CD4-positive, alpha-beta T cell (primary cell): Measurements from ENCODE around the gene IGFBP7. TPM values are rescaled to one million over a fixed set of nuclear protein-coding genes. Genes with fewer than 3 reads are reported as not detected.

Experiments
- ATAC-seq: fragments of 200-7000 bp; cut with Tn5 transposase; one replicate; pipeline ENCODE4 v1.10.0; 2022; ENCODE audit warnings: mild to moderate bottlenecking; ENCODE audit not compliant: poor library complexity
- CTCF ChIA-PET: fragments of 350-600 bp; sonication (Branson Sonifier 250); formaldehyde crosslinking; loops from one replicate; lab custom pipeline; 2021; ENCODE audit warnings: antibody characterized with exemption, inconsistent platforms; lab: Charles Lee
- POLR2A ChIA-PET: fragments of 350-600 bp; sonication (Branson Sonifier 250); formaldehyde crosslinking; loops from one replicate; lab custom pipeline; 2021; ENCODE audit warnings: antibody characterized with exemption, inconsistent platforms; lab: Charles Lee
- DNase-seq, 14 experiments: peaks; one replicate each; pipeline ENCODE4 v3.0.0-alpha.2; 2013 to 2020; ENCODE audit warnings: mixed read lengths in 2 of 14
- H3K27ac ChIP-seq, 2 donors: one replicate each; pipeline versions ENCODE4 v1.5.1 to v1.7.0; 2013; ENCODE audit warnings: low read length in 2 of 2, low read depth in 1 of 2, mild to moderate bottlenecking in 1 of 2
- H3K27me3 ChIP-seq, 2 experiments: 1 replicate in 1 of 2; 2 replicates in 1 of 2; pipeline versions ENCODE4 v1.6.1 to v1.7.0; 2013; ENCODE audit warnings: low read length in 2 of 2, control low read depth in 1 of 2, mild to moderate bottlenecking in 1 of 2, moderate library complexity in 1 of 2; ENCODE audit not compliant: insufficient read depth in 2 of 2, control insufficient read depth in 1 of 2
- H3K36me3 ChIP-seq: one replicate; pipeline ENCODE4 v1.6.1; 2013; ENCODE audit warnings: low read length, control low read depth; ENCODE audit not compliant: insufficient read depth
- H3K4me1 ChIP-seq: one replicate; pipeline ENCODE4 v1.6.1; 2013; ENCODE audit warnings: low read length, control low read depth; ENCODE audit not compliant: insufficient read depth
- H3K4me3 ChIP-seq: one replicate; pipeline ENCODE4 v1.5.1; 2013; ENCODE audit warnings: mild to moderate bottlenecking, low read length, moderate library complexity
- H3K9me3 ChIP-seq, 2 experiments: 1 replicate in 1 of 2; 2 replicates in 1 of 2; pipeline versions ENCODE4 v1.6.1 to v1.7.0; 2013; ENCODE audit warnings: low read length in 2 of 2, mild to moderate bottlenecking in 2 of 2, control low read depth in 1 of 2, moderate library complexity in 1 of 2; ENCODE audit not compliant: control insufficient read depth in 1 of 2, insufficient read depth in 1 of 2
- H3K27ac Mint-ChIP-seq: one replicate; pipeline ENCODE4 v1.8.0; 2020; ENCODE audit warnings: mixed read lengths
- H3K27me3 Mint-ChIP-seq: one replicate; pipeline ENCODE4 v1.8.0; 2021; ENCODE audit warnings: mixed read lengths
- H3K36me3 Mint-ChIP-seq: one replicate; pipeline ENCODE4 v1.8.0; 2021; ENCODE audit warnings: low read depth, mixed read lengths
- H3K4me1 Mint-ChIP-seq: one replicate; pipeline ENCODE4 v1.8.0; 2021; ENCODE audit warnings: low read depth, mixed read lengths
- H3K4me3 Mint-ChIP-seq: one replicate; pipeline ENCODE4 v1.8.0; 2020; ENCODE audit warnings: mild to moderate bottlenecking, mixed read lengths
- H3K9me3 Mint-ChIP-seq: one replicate; pipeline ENCODE4 v1.8.0; 2020; ENCODE audit warnings: mixed read lengths
- CTCF ChIP-seq: fragments of 200-600 bp; IDR thresholded peaks from one replicate; pipeline ENCODE4 v1.8.0; 2022; ENCODE audit warnings: antibody characterized with exemption, mild to moderate bottlenecking
- intact Hi-C, 2 experiments: fragments of 100-400 bp; cut with DNase I in 1 of 2; cut with micrococcal nuclease in 1 of 2; formaldehyde crosslinking; loops; one replicate each; pipeline versions ENCODE4 v1.15.1 to v1.9.0; 2023 to 2025; cut with DNase I, micrococcal nuclease
- total RNA-seq, 174 experiments: library from RNA in 2 of 174; stranded (reverse) in 2 of 174; gene quantifications; one replicate each; pipeline ENCODE4 v1.2.3 and lab custom pipeline; 2021 to 2026

The IGFBP7 gene
- total RNA-seq, 2 experiments from 2014 or later: 0.45 TPM; not detected in 1

GRCh38 chr4:57151481-57151880, 41.3 kb upstream of the IGFBP7 start:
- no peak for TF ChIP-seq CTCF
- no peak overlapping the region for H3K27ac Mint-ChIP-seq
- CTCF ChIA-PET: no interaction called here
- Histone ChIP-seq H3K4me1 (no peaks in the 10 kb centered on the region), H3K4me3 (no peak overlapping the region), H3K27me3 (peaks cover 0 to 2% of the 10 kb centered on the region in 2 experiments), H3K36me3 (no peaks in the 10 kb centered on the region), H3K9me3 (no peaks in the 10 kb centered on the region), H3K27ac (no peak overlapping the region)
- DNase-seq: no peak
- H3K4me3 Mint-ChIP-seq: no peak overlapping the region
- no peaks in the 10 kb centered on the region for H3K4me1 Mint-ChIP-seq
- no peak for ATAC-seq
- intact Hi-C loops: no loop called here
- H3K36me3 Mint-ChIP-seq: no peaks in the 10 kb centered on the region
- H3K9me3 Mint-ChIP-seq: no peaks in the 10 kb centered on the region
- H3K27me3 Mint-ChIP-seq: peaks cover 24% of the 10 kb centered on the region
- POLR2A ChIA-PET: no interaction called here

GRCh38 chr4:57149833-57150232, 39.6 kb upstream of the IGFBP7 start:
- Histone ChIP-seq H3K27me3 (peaks cover 0 to 2% of the 10 kb centered on the region in 2 experiments), H3K4me3 (no peak overlapping the region), H3K27ac (no peak overlapping the region), H3K4me1 (no peaks in the 10 kb centered on the region), H3K9me3 (no peaks in the 10 kb centered on the region), H3K36me3 (no peaks in the 10 kb centered on the region)
- ATAC-seq (no peak), DNase-seq (no peak)
- ChIA-PET POLR2A (no interaction called here), CTCF (no interaction called here)
- no peak overlapping the region for H3K4me3 Mint-ChIP-seq
- H3K9me3 Mint-ChIP-seq: no peaks in the 10 kb centered on the region
- no peaks in the 10 kb centered on the region for H3K4me1 Mint-ChIP-seq
- TF ChIP-seq CTCF: no peak
- peaks cover 20% of the 10 kb centered on the region for H3K27me3 Mint-ChIP-seq
- no peak overlapping the region for H3K27ac Mint-ChIP-seq
- no peaks in the 10 kb centered on the region for H3K36me3 Mint-ChIP-seq
- intact Hi-C loops: no loop called here

- no peaks in the 10 kb centered on the region for H3K9me3 ChIP-seq
- ATAC-seq (no peak), DNase-seq (no peak)
- H3K36me3 ChIP-seq: no peaks in the 10 kb centered on the region
- no peak overlapping the region for H3K4me3 Mint-ChIP-seq
- no peaks in the 10 kb centered on the region for H3K36me3 Mint-ChIP-seq
- no peaks in the 10 kb centered on the region for H3K4me1 Mint-ChIP-seq
- intact Hi-C loops: no loop called here
- TF ChIP-seq CTCF: no peak
- ChIA-PET POLR2A (no interaction called here), CTCF (interaction anchor here (0.5 kb wide), 1 partner anchor 11 kb away, joined by 5 read pairs; no protein-coding TSS in a partner anchor)
- H3K9me3 Mint-ChIP-seq: no peaks in the 10 kb centered on the region
- H3K27ac ChIP-seq: no peak overlapping the region
- no peaks in the 10 kb centered on the region for H3K27me3 ChIP-seq
- no peaks in the 10 kb centered on the region for H3K4me1 ChIP-seq
- H3K4me3 ChIP-seq: no peak overlapping the region
- H3K27me3 Mint-ChIP-seq: peaks cover 15% of the 10 kb centered on the region
- H3K27ac Mint-ChIP-seq: no peak overlapping the region
Measured at GRCh38 chr4:57148831-57149505, 38.8 kb upstream of the IGFBP7 start.
